Measurements from ENCODE around the gene OSER1. TPM values are rescaled to one million over a fixed set of nuclear protein-coding genes. Genes with fewer than 3 reads are reported as not detected.

The OSER1 gene
- total RNA-seq, 1 donor from 2014 or later = 32.1 TPM

GRCh38 chr20:44167736-44168135 is 42.8 kb downstream of the OSER1 start:
- intact Hi-C loops (cut with DNase I) = no loop called here
- ATAC-seq (peak; percentile 11), DNase-seq (ENCODE audit: missing footprints) (no peak)

- ATAC-seq = peak; percentile 85
- intact Hi-C loops (cut with DNase I) = no loop called here
- no peak for DNase-seq (ENCODE audit: missing footprints)
These were observed 44.1 kb downstream of the OSER1 start for GRCh38 chr20:44166477-44166876.

- ATAC-seq (no peak), DNase-seq (ENCODE audit: missing footprints) (no peak)
- intact Hi-C loops (cut with DNase I) = no loop called here
These were observed 44.6 kb downstream of the OSER1 start for GRCh38 chr20:44166008-44166407.

- ATAC-seq (no peak), DNase-seq (ENCODE audit: missing footprints) (no peak)
- intact Hi-C loops (cut with DNase I) = no loop called here
These were observed 50.4 kb downstream of the OSER1 start for GRCh38 chr20:44160133-44160532.

- intact Hi-C loops (cut with DNase I) = no loop called here
- no peak for ATAC-seq
- DNase-seq (ENCODE audit: missing footprints) = no peak
These were observed 50.9 kb downstream of the OSER1 start for GRCh38 chr20:44159711-44160110.

GRCh38 chr20:44159125-44159524 is 51.4 kb downstream of the OSER1 start:
- DNase-seq (ENCODE audit: missing footprints) (no peak), ATAC-seq (no peak)
- intact Hi-C loops (cut with DNase I) = no loop called here

- intact Hi-C loops (cut with DNase I) = no loop called here
- ATAC-seq (no peak), DNase-seq (ENCODE audit: missing footprints) (no peak)
These were observed 53.5 kb downstream of the OSER1 start for GRCh38 chr20:44157061-44157460.

- intact Hi-C loops (cut with DNase I) = no loop called here
- DNase-seq (ENCODE audit: missing footprints) (no peak), ATAC-seq (no peak)
These were observed 56.0 kb downstream of the OSER1 start for GRCh38 chr20:44154521-44155001.

GRCh38 chr20:44153636-44154043 is 56.9 kb downstream of the OSER1 start:
- ATAC-seq (no peak), DNase-seq (ENCODE audit: missing footprints) (no peak)
- intact Hi-C loops (cut with DNase I) = no loop called here

GRCh38 chr20:44151621-44152416 is 58.8 kb downstream of the OSER1 start:
- intact Hi-C loops (cut with DNase I) = no loop called here
- DNase-seq (ENCODE audit: missing footprints) = no peak

GRCh38 chr20:44146272-44146671 is 64.3 kb downstream of the OSER1 start:
- DNase-seq (ENCODE audit: missing footprints) (no peak), ATAC-seq (no peak)
- intact Hi-C loops (cut with DNase I) = no loop called here

More at GRCh38 chr20:44151621-44152416, 58.8 kb downstream of the OSER1 start:
- peak; percentile 87 for ATAC-seq

Other genes with a start within 250 kb of the OSER1 start
- gene JPH2, start 23.6 kb downstream of the OSER1 start, total RNA-seq = 197 TPM
- gene GDAP1L1, start 36.5 kb upstream of the OSER1 start, total RNA-seq = 0.38 TPM
- gene FITM2, start 100.4 kb upstream of the OSER1 start, total RNA-seq = 149 TPM
- gene R3HDML, start 126.3 kb upstream of the OSER1 start, total RNA-seq = not detected
- not detected for gene HNF4A, start 144.9 kb upstream of the OSER1 start, total RNA-seq

Data from Right ventricle myocardium inferior (tissue), 1 donor.